Measurements from ENCODE around the gene LOC101059915.
A peak's percentile ranks its signal among the peaks of the same experiment; 100 is the strongest.

The LOC101059915 gene

GRCh38 chrX:71622032-71622575 is 45.2 kb upstream of the LOC101059915 start:
- TF ChIP-seq ZFX (IDR thresholded peaks at IDR 0.05) (no peak), CTCF (conservative IDR thresholded peaks at IDR 0.05) (no peak)
- H3K27ac ChIP-seq, result peak overlapping the region; percentile 86

GRCh38 chrX:71622576-71623450 is 44.5 kb upstream of the LOC101059915 start:
- H3K27ac ChIP-seq, result peak overlapping the region; percentile 86
- peak; percentile 50; the same call in 1 of the 2 replicates for TF ChIP-seq ZFX (IDR thresholded peaks at IDR 0.05)
- TF ChIP-seq CTCF (conservative IDR thresholded peaks at IDR 0.05), result peak; percentile 46

GRCh38 chrX:71623714-71624113 is 43.6 kb upstream of the LOC101059915 start:
- TF ChIP-seq CTCF (conservative IDR thresholded peaks at IDR 0.05) (no peak), ZFX (IDR thresholded peaks at IDR 0.05) (no peak)
- peak overlapping the region; percentile 86 for H3K27ac ChIP-seq

- H3K27ac ChIP-seq, result no peak overlapping the region
- TF ChIP-seq ZFX (IDR thresholded peaks at IDR 0.05) (no peak), CTCF (conservative IDR thresholded peaks at IDR 0.05) (no peak)
These were observed 41.9 kb upstream of the LOC101059915 start for GRCh38 chrX:71625471-71625870.

GRCh38 chrX:71626576-71626975 is 40.8 kb upstream of the LOC101059915 start:
- no peak overlapping the region for H3K27ac ChIP-seq
- TF ChIP-seq CTCF (conservative IDR thresholded peaks at IDR 0.05) (no peak), ZFX (IDR thresholded peaks at IDR 0.05) (no peak)

- TF ChIP-seq ZFX (IDR thresholded peaks at IDR 0.05) (no peak), CTCF (conservative IDR thresholded peaks at IDR 0.05) (no peak)
- H3K27ac ChIP-seq, result no peak overlapping the region
These were observed 39.5 kb upstream of the LOC101059915 start for GRCh38 chrX:71627588-71628404.

Measured in C4-2B (cell line).